K562 (cell line): Measurements from ENCODE around the gene RXFP3. TPM values are rescaled to one million over a fixed set of nuclear protein-coding genes. Genes with fewer than 3 reads are reported as not detected.

Experiments
- CHAMP1 ChIP-seq: fragments of 450-650 bp; IDR thresholded peaks from 2 replicates; pipeline ENCODE4 v1.6.1; 2016; ENCODE audit warnings: mild to moderate bottlenecking
- DEAF1 ChIP-seq: fragments of 450-650 bp; formaldehyde crosslinking; IDR thresholded peaks from 2 replicates; pipeline ENCODE4 v1.4.0; 2020; ENCODE audit warnings: mild to moderate bottlenecking, moderate library complexity
- ELF1 ChIP-seq: fragments of 200-800 bp; sonication (Bioruptor generic); IDR thresholded peaks from 2 replicates; pipeline ENCODE4 v1.6.1; 2016; ENCODE audit warnings: missing genetic modification characterization, missing compliant biosample characterization
- ETS2 ChIP-seq: IDR thresholded peaks from 2 replicates; pipeline ENCODE4 v1.6.1; 2016; ENCODE audit warnings: borderline replicate concordance, missing genetic modification characterization, mild to moderate bottlenecking, moderate library complexity, missing compliant biosample characterization; ENCODE audit not compliant: poor library complexity, severe bottlenecking
- HEY1 ChIP-seq: fragments of 250-450 bp; sonication (Bioruptor Pico); IDR thresholded peaks from 2 replicates; pipeline ENCODE4 v1.5.0; 2020; ENCODE audit warnings: mild to moderate bottlenecking, moderate library complexity, borderline replicate concordance
- JUNB ChIP-seq: fragments of 450-650 bp; formaldehyde crosslinking; conservative IDR thresholded peaks from 2 replicates; pipeline ENCODE4 v1.4.0; 2020; ENCODE audit warnings: mild to moderate bottlenecking
- LEF1 ChIP-seq: fragments of 450-650 bp; IDR thresholded peaks from 2 replicates; pipeline ENCODE4 v1.6.1; 2016; ENCODE audit warnings: mild to moderate bottlenecking
- MEF2D ChIP-seq: conservative IDR thresholded peaks from 2 replicates; pipeline ENCODE4 v1.6.1; 2016; ENCODE audit warnings: low read depth, missing genetic modification characterization, missing compliant biosample characterization
- NR1H2 ChIP-seq: sonication (generic); formaldehyde crosslinking; IDR thresholded peaks from 2 replicates; pipeline ENCODE4 v1.4.0; 2020; ENCODE audit warnings: mild to moderate bottlenecking, missing genetic modification reagents
- PHF21A ChIP-seq: fragments of 450-650 bp; IDR thresholded peaks from 2 replicates; pipeline ENCODE4 v1.6.1; 2017; ENCODE audit warnings: low read depth, borderline replicate concordance
- SMAD1 ChIP-seq: fragments of 150-350 bp; IDR thresholded peaks from 2 replicates; pipeline ENCODE4 v1.6.1; 2014; ENCODE audit warnings: low read length, low read depth; ENCODE audit not compliant: partially characterized antibody
- SNAPC5 ChIP-seq: fragments of 250-450 bp; sonication (Bioruptor Pico); IDR thresholded peaks from 2 replicates; pipeline ENCODE4 v1.8.0; 2021; ENCODE audit warnings: moderate library complexity, mild to moderate bottlenecking, inconsistent platforms
- TAF15 ChIP-seq: fragments of 200-400 bp; formaldehyde crosslinking; IDR thresholded peaks from 2 replicates; pipeline ENCODE4 v1.6.1; 2017; ENCODE audit warnings: mild to moderate bottlenecking, low read depth, low read length, moderate library complexity
- TBL1XR1 ChIP-seq, 2 experiments: IDR thresholded peaks; 2 replicates each; pipeline ENCODE4 v1.6.1; 2012; ENCODE audit warnings: improper control_type of control experiment in 2 of 2, low read length in 2 of 2, mild to moderate bottlenecking in 1 of 2
- THRB ChIP-seq: fragments of 450-650 bp; formaldehyde crosslinking; conservative IDR thresholded peaks from 2 replicates; pipeline ENCODE4 v1.4.0; 2022; ENCODE audit warnings: mild to moderate bottlenecking, missing genetic modification characterization
- ZNF274 ChIP-seq: IDR thresholded peaks from 2 replicates; pipeline ENCODE4 v1.6.1; 2011; ENCODE audit warnings: low read depth, mild to moderate bottlenecking, low read length, moderate library complexity, borderline replicate concordance
- ZNF280B ChIP-seq: fragments of 250-450 bp; sonication (Bioruptor Pico); IDR thresholded peaks from 2 replicates; pipeline ENCODE4 v1.5.1; 2021; ENCODE audit warnings: mild to moderate bottlenecking
- ZNF282 ChIP-seq: sonication (generic); formaldehyde crosslinking; IDR thresholded peaks from 2 replicates; pipeline ENCODE4 v1.8.1; 2023; ENCODE audit warnings: missing genetic modification reagents
- ZSCAN32 ChIP-seq: fragments of 450-650 bp; formaldehyde crosslinking; IDR thresholded peaks from 2 replicates; pipeline ENCODE4 v1.4.0; 2020; ENCODE audit warnings: mild to moderate bottlenecking, moderate library complexity
- polyA plus RNA-seq, 8 experiments: library from polyadenylated mRNA; depleted of rRNA in 4 of 8; stranded (reverse) in 5 of 8; unstranded in 3 of 8; fragments of >200 nt; fragmentation: Nextera tagmentation in 2 of 8; fragmentation: Illumina TruSeq in 1 of 8; extraction: Ambion mirVana in 2 of 8; extraction: Trizol in 1 of 8; gene quantifications; 2 replicates each; pipeline versions ENCODE4 v1.2.1 to v1.2.3, GENCODE V29; 2011 to 2014; ENCODE audit warnings: inconsistent platforms in 1 of 8, missing spikeins in 1 of 8
- total RNA-seq, 7 experiments: library from RNA; depleted of rRNA in 6 of 7; stranded (reverse); fragments of >200 nt in 6 of 7; fragmentation: Illumina TruSeq in 2 of 7; extraction: Trizol in 2 of 7; gene quantifications; 2 replicates each; pipeline versions ENCODE4 v1.2.1 to v1.2.3, GENCODE V29; 2011 to 2021; ENCODE audit warnings: low replicate concordance in 1 of 7

The RXFP3 gene
- total and polyA plus RNA-seq, 9 of the 15 experiments (the other 6 are each of a cell fraction or from before 2014, with no cell fraction given): not detected

GRCh38 chr5:33984671-33985124 lies 48.5 kb downstream of the RXFP3 start, which contains the start of gene SLC45A2 (continued):
- TF ChIP-seq JUNB (CRISPR knock-in tag) (no peak), CHAMP1 (no peak), ZNF274 (no peak), PHF21A (no peak), TBL1XR1 (IDR thresholded peaks at IDR 0.05; ENCODE audit: low read length in 2 of 2) (no peak), DEAF1 (CRISPR knock-in tag) (no peak), SMAD1 (no peak), THRB (peak; percentile 80; the same call in 1 of the 2 replicates), ELF1 (no peak), ZSCAN32 (CRISPR knock-in tag) (no peak), MEF2D (tag) (no peak), NR1H2 (CRISPR knock-in tag) (no peak), ZNF282 (CRISPR knock-in tag) (no peak), SNAPC5 (CRISPR knock-in tag) (no peak), ETS2 (tag) (no peak), HEY1 (CRISPR knock-in tag) (no peak), LEF1 (peak; percentile 61; the same call in 1 of the 2 replicates), ZNF280B (CRISPR knock-in tag) (no peak), TAF15 (no peak)
